Stimulated activated CD4-positive, alpha-beta T cell treated with anti-CD3 and anti-CD28 coated beads, Interleukin-15, amount 100 ng/mL, for 48 hours (primary cell): Measurements from ENCODE around the gene PLCL2.
A peak's percentile ranks its signal among the peaks of the same experiment; 100 is the strongest.

Experiments used
- DNase-seq, 2 donors: peaks; one replicate each; pipeline ENCODE4 v3.0.0-alpha.2; 2020; ENCODE audit warnings: low read depth in 2 of 2

The PLCL2 gene

DNA sequence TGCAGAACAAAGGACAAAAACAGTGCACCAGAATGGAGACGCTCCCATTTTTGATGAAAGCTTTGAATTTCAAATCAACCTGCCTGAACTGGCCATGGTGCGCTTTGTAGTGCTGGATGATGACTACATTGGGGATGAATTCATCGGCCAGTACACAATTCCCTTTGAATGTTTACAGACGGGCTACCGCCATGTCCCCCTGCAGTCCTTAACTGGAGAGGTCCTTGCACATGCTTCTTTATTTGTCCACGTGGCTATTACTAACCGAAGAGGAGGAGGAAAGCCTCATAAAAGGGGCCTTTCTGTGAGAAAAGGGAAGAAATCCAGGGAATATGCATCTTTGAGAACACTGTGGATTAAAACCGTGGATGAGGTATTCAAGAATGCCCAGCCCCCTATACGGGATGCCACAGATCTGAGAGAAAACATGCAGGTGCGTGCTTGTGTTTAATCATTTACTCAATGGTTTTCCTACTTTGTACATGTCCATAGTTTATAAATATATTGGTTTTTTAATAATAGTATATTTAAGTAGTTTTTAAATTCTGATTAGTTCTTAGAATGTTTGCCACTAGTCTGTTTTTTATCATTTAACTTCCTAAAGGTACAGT is 127.1 kb downstream of the PLCL2 start:
- no peak for DNase-seq

DNA sequence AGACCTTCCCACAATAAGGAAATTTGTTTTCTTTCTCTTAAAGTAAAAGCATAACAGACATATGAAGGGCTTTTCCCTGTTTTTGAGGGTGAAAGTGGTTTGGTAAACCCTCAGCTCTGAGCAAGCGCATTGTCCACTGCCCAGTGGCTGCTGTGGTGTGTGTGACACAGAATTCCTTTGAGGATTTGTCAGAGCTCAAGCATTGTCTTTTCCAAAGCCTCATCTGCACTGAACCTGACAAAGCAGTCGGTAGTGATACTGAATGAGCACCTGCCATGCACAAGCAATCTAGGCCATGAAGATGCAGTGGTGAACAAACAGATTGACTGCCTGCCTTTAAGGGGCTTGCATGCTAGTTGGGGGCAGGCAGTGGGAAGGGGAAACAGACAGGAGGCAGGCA is 128.3 kb downstream of the PLCL2 start:
- DNase-seq = no peak

DNA sequence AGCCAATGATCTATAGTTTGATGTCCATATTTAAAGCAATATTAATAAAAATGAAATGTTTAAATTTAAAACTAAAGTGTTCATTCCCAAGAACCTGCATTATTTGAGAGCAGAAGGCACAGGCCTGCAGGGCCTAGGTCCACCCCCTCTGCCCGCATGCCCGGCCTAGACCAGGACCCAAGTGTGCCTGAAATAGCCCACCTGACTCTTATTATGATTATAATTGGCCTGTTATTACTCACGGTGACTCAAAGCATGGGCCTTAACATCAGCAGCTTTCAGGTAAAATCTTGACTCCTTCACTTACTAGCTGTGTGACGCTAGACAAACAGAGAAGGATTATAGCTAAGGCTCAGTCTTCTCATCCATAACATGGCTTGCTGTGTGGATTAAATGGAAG is 128.8 kb downstream of the PLCL2 start:
- DNase-seq = no peak

DNA sequence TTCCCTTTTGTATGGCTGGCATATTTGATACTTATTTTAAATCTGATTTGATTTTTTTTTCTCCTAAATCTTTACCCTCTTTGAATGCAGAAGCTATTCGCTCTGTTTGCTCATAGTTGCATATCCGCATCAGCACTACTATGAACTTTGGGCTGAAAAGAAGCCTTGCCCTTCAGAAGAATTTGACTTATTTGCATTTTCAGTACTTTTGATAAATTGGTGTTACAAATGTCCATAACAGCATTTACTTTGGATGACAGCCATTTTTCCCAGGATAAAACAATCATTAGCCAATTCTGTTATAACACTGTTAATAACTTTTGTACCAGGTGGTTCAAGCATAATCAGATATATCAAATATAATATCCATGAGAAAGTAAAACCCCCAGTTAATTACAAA is 129.5 kb downstream of the PLCL2 start:
- DNase-seq = no peak

DNA sequence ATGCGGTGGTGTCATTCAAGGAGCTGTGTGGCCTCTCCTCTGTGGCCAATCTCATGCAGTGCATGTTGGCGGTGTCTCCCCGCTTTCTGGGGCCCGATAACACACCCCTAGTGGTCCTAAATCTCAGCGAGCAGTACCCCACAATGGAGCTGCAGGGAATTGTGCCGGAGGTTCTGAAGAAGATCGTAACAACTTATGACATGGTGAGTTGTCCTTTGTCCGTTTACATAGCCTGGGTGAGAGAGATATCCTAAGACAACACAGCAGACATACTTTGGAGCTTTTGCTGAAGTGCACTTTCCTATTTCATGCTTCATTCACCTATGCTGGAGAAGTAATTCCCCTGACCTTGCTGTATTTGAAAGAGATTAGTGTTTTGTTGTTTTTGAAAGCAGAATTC is 130.0 kb downstream of the PLCL2 start:
- no peak for DNase-seq

DNA sequence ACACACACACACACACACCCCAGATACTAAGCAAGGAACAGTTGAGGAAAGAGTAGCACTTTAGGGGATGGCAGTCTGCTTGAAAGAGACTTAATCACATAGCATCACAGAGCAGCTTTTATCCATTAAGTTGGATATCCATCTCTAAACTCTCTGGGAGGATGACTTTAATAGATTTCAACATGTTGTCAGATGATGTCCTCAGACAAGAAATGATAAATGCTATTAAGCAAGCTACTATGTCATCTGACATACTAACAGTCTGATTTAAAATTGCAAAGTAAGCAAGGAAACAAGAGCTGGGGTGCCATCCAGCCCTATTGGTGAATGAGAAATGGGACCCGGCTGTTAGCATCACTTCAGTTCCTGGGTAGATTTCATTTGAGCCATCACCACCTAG is 136.9 kb downstream of the PLCL2 start:
- DNase-seq = no peak

DNA sequence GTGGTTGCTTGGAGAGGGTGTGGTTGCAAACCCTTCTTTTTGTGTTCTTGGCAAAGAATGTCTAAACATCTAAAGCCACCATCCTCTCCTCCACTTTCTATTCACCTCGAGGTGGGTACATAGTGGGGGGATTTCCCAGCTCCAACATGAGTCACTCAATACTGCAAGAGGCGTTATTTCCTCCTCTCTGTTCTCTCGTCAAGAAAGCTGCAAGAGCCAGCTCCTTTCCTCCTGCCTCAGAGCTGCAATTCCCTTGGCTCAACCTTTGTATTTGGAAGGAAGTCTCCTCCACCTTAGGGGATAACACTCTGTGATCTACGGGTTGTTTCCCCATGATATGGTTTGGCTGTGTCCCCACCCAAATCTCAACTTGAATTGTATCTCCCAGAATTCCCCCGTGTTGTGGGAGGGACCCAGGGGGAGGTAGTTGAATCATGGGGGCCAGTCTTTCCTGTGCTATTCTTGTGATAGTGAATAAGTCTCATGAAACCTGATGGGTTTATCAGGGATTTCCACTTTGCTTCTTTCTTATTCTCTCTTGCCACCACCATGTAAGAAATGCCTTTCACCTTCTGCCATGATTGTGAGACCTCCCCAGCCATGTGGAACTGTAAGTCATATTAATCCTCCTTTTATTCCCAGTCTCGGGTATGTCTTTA is 138.4 kb downstream of the PLCL2 start:
- peak; percentile 16 to 39 for DNase-seq

DNA sequence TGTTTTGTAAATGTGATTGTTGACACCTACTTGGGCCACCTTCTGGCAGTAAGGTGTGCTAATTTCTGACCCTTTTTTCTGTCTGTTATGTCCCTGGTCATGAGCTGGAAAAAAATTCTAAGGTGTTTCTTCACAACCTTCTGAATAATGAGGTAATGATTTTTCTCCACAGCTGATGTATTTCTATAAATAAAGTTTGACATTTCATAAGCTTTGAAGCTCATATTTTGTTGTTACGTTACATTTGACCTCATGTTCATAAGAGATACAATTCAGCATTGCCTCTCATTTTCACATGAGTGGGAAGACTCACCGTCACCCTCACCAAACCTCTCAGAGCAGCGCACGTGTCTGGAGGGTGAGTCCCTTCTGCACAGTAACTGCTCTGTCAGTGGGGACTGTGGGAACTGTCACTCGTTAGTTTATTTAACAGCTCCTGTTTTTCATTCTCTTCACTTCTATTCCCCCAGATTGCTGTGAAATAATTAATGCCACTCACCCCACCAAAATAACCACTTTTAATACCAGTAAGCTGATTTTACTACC is 140.9 kb downstream of the PLCL2 start:
- DNase-seq = peak; percentile 34 to 44

DNA sequence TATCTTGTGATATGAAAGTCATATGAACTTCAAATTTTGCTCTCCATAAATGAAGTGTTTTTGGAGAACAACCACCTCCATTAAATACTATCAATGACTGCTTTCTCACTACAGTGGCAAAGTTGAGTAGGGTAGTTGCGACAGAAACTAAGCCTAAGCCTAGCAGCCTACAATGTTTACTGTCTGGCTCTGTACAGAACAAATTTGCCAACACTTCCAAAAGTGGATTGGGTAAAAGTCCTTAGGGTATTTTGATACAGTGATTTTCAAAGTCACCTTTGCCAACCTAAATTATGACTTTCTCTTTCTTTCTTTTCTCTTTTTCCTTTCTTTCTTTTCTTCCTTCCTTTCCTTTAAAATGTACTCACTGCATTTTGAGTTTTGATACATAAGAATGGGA is 142.6 kb downstream of the PLCL2 start:
- DNase-seq = no peak

DNA sequence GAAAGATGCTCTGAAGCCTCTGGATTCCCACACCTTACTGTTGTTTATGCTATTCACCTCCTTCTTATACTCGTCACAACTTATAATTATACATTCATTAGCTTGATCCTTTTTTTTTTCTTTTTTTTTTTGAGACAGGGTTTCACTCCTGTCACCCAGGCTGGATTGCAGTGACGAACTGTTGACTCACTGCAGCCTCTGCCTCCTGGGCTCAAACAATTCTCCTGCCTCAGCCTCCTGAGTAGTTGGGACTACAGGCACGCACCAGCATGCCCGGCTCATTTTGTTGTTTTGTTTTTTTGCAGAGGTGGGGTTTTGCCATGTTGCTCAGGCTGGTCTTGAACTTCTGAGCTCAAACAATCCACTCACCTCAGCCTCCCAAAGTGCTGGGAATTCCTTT is 143.6 kb downstream of the PLCL2 start:
- DNase-seq = no peak

DNA sequence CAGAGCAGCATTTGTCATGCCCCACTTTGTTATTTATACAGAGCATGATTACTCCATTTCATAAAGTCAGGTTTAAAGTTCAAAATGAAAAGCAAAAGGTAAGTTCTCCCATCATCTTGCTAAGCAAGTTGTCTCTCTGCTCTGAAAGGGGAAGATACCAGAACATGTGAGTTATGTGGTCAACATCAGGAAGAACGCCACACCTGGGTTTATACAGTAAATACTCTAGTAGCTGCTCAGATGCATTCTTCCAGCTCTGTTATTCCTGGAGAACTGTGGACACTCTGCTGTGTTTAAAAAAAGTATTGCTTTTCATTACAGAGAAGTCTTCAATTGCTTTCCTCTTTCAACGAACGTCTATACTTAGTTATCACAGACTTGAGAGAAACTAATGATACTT is 145.7 kb downstream of the PLCL2 start:
- DNase-seq = no peak

DNA sequence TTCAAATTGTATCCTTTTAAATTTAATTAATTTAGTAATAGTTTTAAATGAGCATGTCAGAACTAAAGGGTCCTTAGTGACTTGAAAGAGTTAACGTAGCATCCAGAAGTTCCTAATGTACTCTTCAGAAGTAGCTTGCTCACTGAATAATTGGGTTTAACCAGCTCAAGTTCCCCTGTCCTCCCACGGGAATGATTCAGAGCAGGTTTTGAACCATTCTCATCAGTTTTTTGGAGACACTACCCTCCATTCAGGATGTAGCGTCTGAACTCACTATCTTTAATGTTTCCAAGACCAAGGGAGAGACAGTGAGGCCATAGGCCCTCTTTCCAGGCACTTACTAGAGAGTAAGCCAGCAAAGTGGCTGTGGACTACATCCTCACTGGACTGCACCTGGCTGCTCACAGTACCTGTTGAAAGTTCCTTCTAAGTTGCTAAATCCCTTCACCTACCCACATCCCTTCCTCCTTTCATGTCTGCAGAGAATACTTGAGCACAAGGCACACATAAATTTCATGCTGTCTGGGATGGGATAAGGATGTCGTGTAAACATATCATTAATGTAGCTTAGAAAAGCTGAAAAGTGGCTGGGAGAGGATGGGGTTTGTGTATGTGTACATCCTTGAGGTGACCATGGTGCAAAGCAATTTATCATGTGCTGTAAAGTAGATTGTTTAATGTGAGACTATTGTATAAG is 146.3 kb downstream of the PLCL2 start:
- no peak for DNase-seq

DNA sequence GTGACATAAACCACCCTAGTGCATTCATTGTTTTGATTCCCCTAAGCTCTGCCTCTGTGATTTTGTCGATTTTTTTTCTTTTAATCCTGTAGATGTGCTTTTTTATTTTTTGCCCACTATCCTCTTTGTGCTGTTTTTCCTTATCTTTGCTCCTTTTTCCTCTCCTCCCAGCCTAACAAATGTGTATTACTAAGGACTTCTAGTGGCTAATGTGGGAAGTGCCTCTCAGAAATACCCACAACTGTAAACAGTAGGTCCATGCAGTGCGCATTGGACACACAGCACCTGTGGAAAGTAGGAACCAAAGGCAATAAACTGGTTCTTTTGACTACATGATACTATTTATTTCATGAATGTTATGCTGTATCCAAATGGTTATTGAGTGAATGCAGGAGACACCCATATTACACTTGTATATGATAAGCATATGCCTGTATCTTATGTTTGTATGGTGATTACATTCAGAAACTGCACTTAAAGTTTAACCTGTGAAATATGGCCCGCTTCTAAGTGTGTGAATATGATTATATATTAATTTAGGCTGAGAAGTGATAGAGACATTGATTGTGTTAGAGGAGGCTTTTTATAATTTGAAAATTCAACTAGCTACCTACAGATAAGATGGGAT is 147.8 kb downstream of the PLCL2 start:
- DNase-seq = no peak

DNA sequence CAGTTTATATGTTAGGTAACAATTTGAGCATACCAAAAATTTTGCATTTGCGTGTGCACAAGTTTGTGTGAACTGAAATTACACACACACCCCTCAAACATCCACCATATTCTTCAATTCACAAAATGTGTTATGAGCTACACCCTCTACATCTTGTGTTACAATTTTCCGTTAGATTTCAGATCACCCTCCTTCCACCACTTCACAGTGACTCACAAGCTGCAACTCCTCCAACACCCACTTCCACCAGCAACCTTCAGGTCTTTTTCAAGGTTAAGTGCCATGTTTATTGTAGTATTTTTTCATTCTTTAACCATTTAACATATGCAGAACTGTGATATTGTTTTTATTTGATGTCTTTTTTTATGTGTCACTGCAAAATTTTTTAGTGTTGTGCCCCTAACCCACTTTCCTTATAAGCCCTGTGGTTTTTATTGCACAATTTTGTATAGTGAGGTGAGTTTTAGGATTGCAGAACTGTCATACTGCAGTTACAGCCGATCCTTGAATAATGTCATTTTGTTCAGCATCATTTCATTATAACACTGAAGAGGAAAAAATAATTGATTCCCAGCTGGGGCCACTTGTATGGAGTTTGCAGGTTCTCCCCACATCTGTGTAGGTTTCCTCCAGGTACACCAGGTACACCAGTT is 148.9 kb downstream of the PLCL2 start:
- DNase-seq = no peak

DNA sequence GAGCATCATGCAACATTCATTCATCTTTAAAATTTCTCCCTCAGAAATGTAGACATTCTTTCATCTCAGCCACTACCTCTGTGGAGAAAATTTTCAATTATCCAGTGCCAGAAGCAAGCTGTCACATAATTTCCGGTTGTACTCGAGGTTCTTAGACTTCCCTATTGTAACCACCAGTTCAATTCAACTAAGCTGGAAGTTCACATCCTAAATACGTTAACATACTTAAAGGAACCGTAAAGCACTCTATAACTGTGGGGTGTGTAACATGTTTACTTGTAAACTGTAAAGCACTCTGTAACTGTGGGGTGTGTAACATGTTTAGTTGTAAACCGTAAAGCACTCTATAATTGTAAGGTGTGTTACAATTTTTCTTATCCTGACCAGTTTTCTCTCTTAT is 150.3 kb downstream of the PLCL2 start:
- DNase-seq = no peak

DNA sequence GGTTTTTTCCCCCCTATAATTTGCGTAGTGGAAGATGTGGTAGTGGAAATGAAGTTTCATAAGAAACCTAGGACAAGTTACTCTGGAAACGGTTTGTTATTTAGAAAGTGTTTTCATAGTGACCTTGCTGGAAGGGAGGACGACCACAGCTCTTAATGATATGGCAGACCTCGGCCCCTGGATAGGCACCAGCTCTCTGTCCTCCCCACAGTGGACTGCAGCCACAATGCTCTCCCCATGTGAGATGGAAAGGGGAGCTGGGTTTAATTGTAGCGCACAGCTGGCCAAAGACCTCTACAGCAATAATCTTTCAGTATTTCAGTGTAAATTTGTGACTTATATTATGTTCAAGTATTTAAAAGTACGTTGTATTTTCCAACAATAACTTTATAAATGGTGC is 151.2 kb downstream of the PLCL2 start:
- DNase-seq = no peak

DNA sequence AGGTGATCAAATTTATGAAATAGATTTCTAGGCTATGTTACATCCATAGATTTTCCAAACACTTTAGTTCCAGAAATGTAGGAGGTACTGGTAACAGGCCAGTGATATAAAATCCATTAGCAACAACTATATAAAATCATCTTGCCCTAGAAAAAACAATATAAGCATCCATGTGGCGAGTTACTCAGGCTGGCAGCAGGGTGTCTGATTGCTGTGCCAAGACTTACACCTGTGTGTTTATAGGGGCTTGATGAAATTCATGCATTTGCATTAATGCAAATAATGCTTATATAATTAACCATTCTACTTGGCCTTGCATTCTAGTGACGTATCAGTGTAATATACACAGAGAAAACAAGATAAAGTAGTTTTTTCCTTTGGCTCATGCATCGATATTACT is 153.4 kb downstream of the PLCL2 start:
- no peak for DNase-seq

DNA sequence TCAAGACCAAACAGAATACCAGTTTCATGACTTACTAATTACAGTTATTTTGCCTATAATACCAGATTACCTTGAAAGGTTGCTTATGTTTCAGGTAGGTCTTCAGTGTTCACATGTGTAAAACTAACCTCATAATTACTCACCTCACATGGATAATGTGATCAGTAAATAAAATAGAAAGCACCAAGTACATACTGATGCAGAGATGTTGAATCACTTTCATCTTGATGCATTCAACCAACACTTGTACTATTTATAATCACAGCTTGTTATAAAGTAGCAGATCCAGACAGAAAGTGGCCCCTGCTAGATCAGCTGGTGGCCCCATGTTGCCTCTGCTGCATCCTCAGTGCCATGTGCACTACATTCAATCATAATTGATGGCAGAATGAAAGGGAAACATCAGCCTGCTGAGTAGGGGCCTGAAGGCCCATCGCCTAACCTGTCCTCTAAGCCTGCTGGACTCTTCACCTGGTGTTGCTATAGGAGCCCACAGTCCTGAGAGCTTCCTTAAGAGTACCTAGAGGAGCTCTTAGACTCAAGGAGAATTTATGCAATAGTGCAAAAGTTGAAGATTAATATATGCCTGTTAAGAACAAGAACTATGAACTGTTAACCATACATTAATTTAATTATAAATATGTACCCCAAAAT is 154.3 kb downstream of the PLCL2 start:
- no peak for DNase-seq

DNA sequence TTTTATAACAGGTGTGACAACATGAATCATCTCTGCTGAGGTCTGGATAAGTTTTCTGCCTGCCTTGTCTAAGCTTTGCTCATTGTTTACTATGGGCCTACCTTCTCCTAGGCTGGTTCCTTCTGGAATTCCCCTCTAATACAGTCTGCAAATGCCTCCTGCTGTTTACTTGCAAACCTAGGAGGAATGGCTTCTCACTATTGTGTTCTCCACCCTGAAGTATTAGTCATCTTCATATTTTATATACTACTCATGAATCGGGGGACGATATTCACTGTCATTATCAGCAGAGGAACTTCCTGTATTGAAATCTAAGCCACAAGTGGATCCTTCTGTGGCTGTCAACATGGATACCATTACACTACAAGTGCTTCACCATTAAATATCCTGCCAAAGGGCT is 154.8 kb downstream of the PLCL2 start:
- no peak for DNase-seq

DNA sequence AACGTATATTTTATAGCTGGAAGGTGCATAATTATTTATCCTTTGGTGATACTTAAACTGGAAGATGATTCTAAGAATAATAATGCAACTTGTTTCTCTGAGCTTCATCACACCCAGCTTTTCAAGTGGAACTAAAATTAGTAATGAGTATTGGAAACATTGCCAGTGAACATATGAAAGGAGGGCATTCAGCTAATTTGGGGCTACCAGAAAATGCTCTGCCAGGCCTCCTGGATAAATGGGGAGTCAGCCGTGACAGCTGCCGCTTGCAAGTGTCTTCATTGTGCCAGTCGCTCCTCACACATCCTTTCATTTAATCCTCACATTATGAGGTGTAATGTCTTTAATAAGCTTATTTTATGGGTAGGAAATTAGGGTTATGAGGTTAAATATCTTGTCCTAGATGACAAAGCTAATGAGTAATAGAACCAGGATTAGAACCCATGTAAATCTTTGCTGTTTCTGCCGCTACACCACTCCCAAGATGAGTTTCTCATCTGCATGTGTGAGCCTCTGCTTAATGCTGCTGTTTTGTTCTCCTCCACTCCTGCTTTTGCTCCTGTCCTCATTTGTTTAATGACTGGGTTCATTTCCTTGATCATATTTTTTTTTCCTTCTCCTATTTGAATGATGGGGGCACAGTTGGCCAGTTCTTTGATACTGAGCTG is 155.7 kb downstream of the PLCL2 start:
- no peak for DNase-seq

DNA sequence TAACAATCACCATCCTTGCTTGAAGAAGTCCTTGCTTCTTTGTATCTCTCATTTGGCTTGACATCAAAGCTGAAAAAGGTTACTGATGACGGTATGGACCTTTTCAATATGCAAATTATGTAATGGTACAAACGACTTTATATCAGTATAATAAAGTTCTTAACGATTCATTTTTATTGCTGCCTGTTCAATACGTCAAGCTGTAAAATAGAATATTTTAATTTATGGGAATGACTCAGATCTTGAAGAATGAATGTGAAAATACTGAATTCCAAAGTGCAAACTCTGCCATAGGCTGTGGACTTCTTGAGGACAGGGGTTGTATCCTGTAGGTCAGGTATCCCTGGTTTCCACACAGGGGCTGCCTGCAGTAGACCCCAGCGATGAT is 156.2 kb downstream of the PLCL2 start:
- no peak for DNase-seq
